Retina (tissue), 1 donor: ENCODE measurements around the gene PDK4.
A peak's percentile ranks its signal among the peaks of the same experiment; 100 is the strongest.
"Not testable (repeated sequence)": the region's sequence is repeated elsewhere in the genome, so short reads cannot be mapped to it uniquely, and the experiment has no call there.

Experiments
- DNase-seq: peaks from one replicate; pipeline ENCODE4 v3.0.0-alpha.2; 2016

Gene PDK4

GRCh38 chr7:95596198-95597063 is at the start of gene PDK4:
Gene PDK4, minus strand, starts transcription at chr7:95596516. Its CDS starts 223 bp downstream, at chr7:95596293.
- peak; percentile 91 for DNase-seq

- no peak for DNase-seq
Measured at GRCh38 chr7:95642173-95642572, 45.9 kb upstream of the PDK4 start.

GRCh38 chr7:95636140-95636940 is 40.0 kb upstream of the PDK4 start:
- DNase-seq, result no peak

- DNase-seq, result no peak
Measured at GRCh38 chr7:95632609-95633008, 36.3 kb upstream of the PDK4 start.

GRCh38 chr7:95631527-95631926 is 35.2 kb upstream of the PDK4 start:
- no peak for DNase-seq

- no peak for DNase-seq
Measured at GRCh38 chr7:95630702-95631458, 34.6 kb upstream of the PDK4 start.

- DNase-seq, result no peak
Measured at GRCh38 chr7:95628831-95629439, 32.6 kb upstream of the PDK4 start.

- DNase-seq, result no peak
Measured at GRCh38 chr7:95623788-95624187, 27.5 kb upstream of the PDK4 start.

- DNase-seq, result no peak
Measured at GRCh38 chr7:95622859-95623258, 26.5 kb upstream of the PDK4 start.

GRCh38 chr7:95622001-95622549 is 25.8 kb upstream of the PDK4 start:
- no peak for DNase-seq

- no peak for DNase-seq
Measured at GRCh38 chr7:95621404-95621803, 25.1 kb upstream of the PDK4 start.

GRCh38 chr7:95620631-95621030 is 24.3 kb upstream of the PDK4 start:
- no peak for DNase-seq

- DNase-seq, result no peak
Measured at GRCh38 chr7:95619921-95620320, 23.6 kb upstream of the PDK4 start.

GRCh38 chr7:95619517-95619916 is 23.2 kb upstream of the PDK4 start:
- DNase-seq, result no peak

- no peak for DNase-seq
Measured at GRCh38 chr7:95614442-95614940, 18.2 kb upstream of the PDK4 start.

GRCh38 chr7:95611224-95611623 is 14.9 kb upstream of the PDK4 start:
- no peak for DNase-seq

GRCh38 chr7:95609277-95609971 is 13.1 kb upstream of the PDK4 start:
- DNase-seq, result no peak

GRCh38 chr7:95608359-95609173 is 12.2 kb upstream of the PDK4 start:
- DNase-seq, result peak; percentile 67

- no peak for DNase-seq
Measured at GRCh38 chr7:95607561-95607960, 11.2 kb upstream of the PDK4 start.

GRCh38 chr7:95605275-95605674 is 9.0 kb upstream of the PDK4 start:
- DNase-seq, result no peak

- not testable (repeated sequence) for DNase-seq
Measured at GRCh38 chr7:95604811-95605210, 8.5 kb upstream of the PDK4 start.
